NT2/D1 (cell line): ENCODE measurements around the gene GABRQ.

Experiments
- DNase-seq: peaks from one replicate; pipeline ENCODE4 v3.0.0-alpha.2; 2011; ENCODE audit warnings: low read depth, low spot score
- H3K27me3 ChIP-seq: 2 replicates; pipeline ENCODE4 v1.6.0; 2011; ENCODE audit warnings: mild to moderate bottlenecking; ENCODE audit not compliant: insufficient read length, insufficient read depth
- H3K36me3 ChIP-seq: 2 replicates; pipeline ENCODE4 v1.6.1; 2011; ENCODE audit warnings: mild to moderate bottlenecking, low read length, mixed read lengths; ENCODE audit not compliant: insufficient read depth, insufficient read length
- H3K4me1 ChIP-seq: 2 replicates; pipeline ENCODE4 v1.5.1; 2011; ENCODE audit not compliant: insufficient read depth, insufficient read length
- H3K4me3 ChIP-seq: 2 replicates; pipeline ENCODE4 v1.5.1; 2011; ENCODE audit warnings: low read depth; ENCODE audit not compliant: insufficient read length
- H3K9ac ChIP-seq: 2 replicates; pipeline ENCODE4 v1.6.0; 2011; ENCODE audit warnings: low read depth; ENCODE audit not compliant: insufficient read length
- H3K9me3 ChIP-seq: 2 replicates; pipeline ENCODE4 v1.5.1; 2011; ENCODE audit warnings: mild to moderate bottlenecking, low read length; ENCODE audit not compliant: insufficient read depth
- SUZ12 ChIP-seq: IDR thresholded peaks from 2 replicates; pipeline ENCODE4 v1.6.1; 2011; ENCODE audit not compliant: insufficient read length, insufficient read depth; ENCODE audit errors: extremely low read depth
- YY1 ChIP-seq: IDR thresholded peaks from 2 replicates; pipeline ENCODE4 v1.6.1; 2011; ENCODE audit not compliant: insufficient read length, insufficient read depth
- ZNF274 ChIP-seq: IDR thresholded peaks from 2 replicates; pipeline ENCODE4 v1.6.1; 2011; ENCODE audit warnings: mild to moderate bottlenecking, low read depth, low read length

Gene GABRQ

GRCh38 chrX:152632445-152633097 is 5.1 kb upstream of the GABRQ start:
- DNase-seq, result no peak
- no peaks in the 10 kb centered on the region for H3K27me3 ChIP-seq
- no peaks in the 10 kb centered on the region for H3K4me1 ChIP-seq
- H3K36me3 ChIP-seq, result no peaks in the 10 kb centered on the region
- H3K9ac ChIP-seq, result no peak overlapping the region
- H3K9me3 ChIP-seq, result no peaks in the 10 kb centered on the region
- no peak for TF ChIP-seq SUZ12
- TF ChIP-seq YY1, result no peak
- TF ChIP-seq ZNF274, result no peak
- H3K4me3 ChIP-seq, result no peak overlapping the region

GRCh38 chrX:152635941-152636340 is 1.8 kb upstream of the GABRQ start:
- DNase-seq, result no peak
- TF ChIP-seq SUZ12, result no peak
- TF ChIP-seq ZNF274, result no peak
- TF ChIP-seq YY1, result no peak
- Histone ChIP-seq H3K9ac (no peak overlapping the region), H3K4me3 (no peak overlapping the region), H3K27me3 (peaks cover 11% of the 10 kb centered on the region), H3K9me3 (no peaks in the 10 kb centered on the region), H3K4me1 (peaks cover 3% of the 10 kb centered on the region), H3K36me3 (no peaks in the 10 kb centered on the region)

GRCh38 chrX:152638443-152638904 is 779 bp downstream of the GABRQ start:
- Histone ChIP-seq H3K4me1 (peaks cover 3% of the 10 kb centered on the region), H3K36me3 (no peaks in the 10 kb centered on the region), H3K27me3 (peaks cover 11% of the 10 kb centered on the region), H3K9ac (peak overlapping the region; percentile 56), H3K9me3 (no peaks in the 10 kb centered on the region), H3K4me3 (peak overlapping the region; percentile 54)
- DNase-seq, result no peak
- TF ChIP-seq YY1 (no peak), ZNF274 (no peak), SUZ12 (no peak)

GRCh38 chrX:152639426-152639825 is 1.7 kb downstream of the GABRQ start:
- peaks cover 11% of the 10 kb centered on the region for H3K27me3 ChIP-seq
- no peaks in the 10 kb centered on the region for H3K9me3 ChIP-seq
- no peak overlapping the region for H3K9ac ChIP-seq
- no peak for DNase-seq
- TF ChIP-seq ZNF274, result no peak
- TF ChIP-seq YY1, result no peak
- TF ChIP-seq SUZ12, result no peak
- H3K36me3 ChIP-seq, result peaks cover 1% of the 10 kb centered on the region
- H3K4me3 ChIP-seq, result no peak overlapping the region
- peaks cover 3% of the 10 kb centered on the region for H3K4me1 ChIP-seq

- Histone ChIP-seq H3K4me3 (no peak overlapping the region), H3K9me3 (no peaks in the 10 kb centered on the region), H3K27me3 (peaks cover 11% of the 10 kb centered on the region), H3K4me1 (peaks cover 3% of the 10 kb centered on the region), H3K36me3 (peaks cover 4% of the 10 kb centered on the region), H3K9ac (no peak overlapping the region)
- no peak for DNase-seq
- TF ChIP-seq SUZ12 (no peak), YY1 (no peak), ZNF274 (no peak)
These were observed 2.5 kb downstream of the GABRQ start for GRCh38 chrX:152640034-152640818.

- Histone ChIP-seq H3K9ac (no peak overlapping the region), H3K27me3 (peaks cover 11% of the 10 kb centered on the region), H3K9me3 (no peaks in the 10 kb centered on the region), H3K4me1 (peaks cover 3% of the 10 kb centered on the region), H3K36me3 (peaks cover 4% of the 10 kb centered on the region), H3K4me3 (no peak overlapping the region)
- peak; percentile 51 for DNase-seq
- TF ChIP-seq SUZ12 (no peak), ZNF274 (no peak), YY1 (no peak)
These were observed 3.7 kb downstream of the GABRQ start for GRCh38 chrX:152641256-152641875.

- peaks cover 3% of the 10 kb centered on the region for H3K4me1 ChIP-seq
- H3K9me3 ChIP-seq, result no peaks in the 10 kb centered on the region
- peaks cover 11% of the 10 kb centered on the region for H3K27me3 ChIP-seq
- DNase-seq, result no peak
- peaks cover 4% of the 10 kb centered on the region for H3K36me3 ChIP-seq
- no peak for TF ChIP-seq ZNF274
- no peak for TF ChIP-seq YY1
- no peak for TF ChIP-seq SUZ12
- H3K9ac ChIP-seq, result no peak overlapping the region
- no peak overlapping the region for H3K4me3 ChIP-seq
These were observed 4.3 kb downstream of the GABRQ start for GRCh38 chrX:152641996-152642395.
